LNCAP (cell line): ENCODE data around the gene FTCDNL1.

ENCODE experiments used
- CTCF ChIP-seq: fragments of 450-650 bp; IDR thresholded peaks from 2 replicates; pipeline ENCODE4 v1.5.1; 2017; ENCODE audit warnings: mild to moderate bottlenecking

The FTCDNL1 gene

GRCh38 chr2:199739413-199740110, 111.4 kb downstream of the FTCDNL1 start:
- peak; percentile 83 for TF ChIP-seq CTCF

DNA sequence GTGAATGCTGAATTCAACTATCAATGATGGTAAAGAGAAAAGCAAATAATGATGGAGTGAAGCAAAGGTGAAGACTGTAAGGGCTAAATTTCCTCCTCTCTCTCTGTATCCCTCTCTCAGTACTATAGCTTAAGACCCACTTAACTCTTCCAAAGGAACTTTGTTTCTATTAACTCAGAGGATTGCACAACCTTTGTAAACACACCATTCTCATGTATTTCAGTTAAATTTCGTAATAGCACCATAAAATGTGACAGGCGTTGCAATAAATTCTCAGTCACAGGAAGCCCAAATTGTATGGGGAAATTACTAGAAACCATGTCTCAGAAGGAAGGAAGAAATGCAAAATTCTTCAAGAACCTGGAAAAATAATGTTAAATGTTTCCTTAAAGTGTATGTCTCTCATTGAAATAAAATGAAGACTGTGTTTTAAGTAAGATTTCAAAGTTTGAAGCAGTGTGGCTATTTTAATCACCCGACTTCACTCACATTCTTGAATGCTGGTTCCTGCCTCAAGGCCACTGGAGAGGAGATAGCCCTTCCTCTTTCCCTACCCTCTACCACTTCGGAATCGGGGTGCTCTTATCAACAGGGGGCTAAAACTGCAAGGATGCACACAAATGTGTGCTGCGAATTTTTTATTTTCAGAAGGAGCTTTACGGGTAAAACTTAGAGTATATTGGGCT, 112.1 kb downstream of the FTCDNL1 start:
- no peak for TF ChIP-seq CTCF

DNA sequence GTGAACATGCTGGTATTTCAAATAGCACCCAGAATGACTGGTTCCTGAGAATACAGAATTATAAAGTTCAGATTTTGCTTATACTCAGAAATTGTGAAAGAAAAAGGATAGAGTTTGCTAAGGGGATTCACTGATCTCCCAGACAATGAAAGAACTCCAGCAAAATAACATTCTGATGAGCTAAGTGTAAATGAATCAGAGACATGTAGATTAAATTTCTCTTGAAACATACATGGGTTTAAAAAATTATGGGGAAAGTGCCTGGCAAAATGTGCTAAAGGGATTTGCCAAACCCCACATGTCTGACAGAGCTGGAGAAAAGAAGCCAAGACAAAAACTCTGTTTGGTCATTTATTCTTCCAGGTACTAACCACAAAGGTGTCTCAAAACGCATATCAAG, 116.3 kb downstream of the FTCDNL1 start:
- no peak for TF ChIP-seq CTCF

DNA sequence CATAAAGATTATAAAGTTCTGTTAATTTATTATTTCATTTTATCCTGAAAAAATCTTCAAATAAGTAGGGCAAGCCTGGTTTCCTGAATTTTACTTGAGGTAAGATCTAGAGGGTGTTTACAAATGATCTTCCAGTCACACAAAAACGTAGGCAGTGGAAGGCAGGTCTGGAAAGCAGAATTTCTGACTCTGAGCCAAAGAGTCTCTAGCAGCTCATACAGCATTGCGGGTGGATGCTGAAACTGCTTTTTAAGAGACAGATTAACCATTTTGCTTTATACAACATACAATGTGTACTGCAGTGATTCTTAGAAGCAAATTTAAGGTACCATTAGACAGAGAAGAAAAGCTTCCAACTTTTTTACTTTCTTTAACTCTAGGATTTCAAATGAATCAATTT, 117.0 kb downstream of the FTCDNL1 start:
- no peak for TF ChIP-seq CTCF

DNA sequence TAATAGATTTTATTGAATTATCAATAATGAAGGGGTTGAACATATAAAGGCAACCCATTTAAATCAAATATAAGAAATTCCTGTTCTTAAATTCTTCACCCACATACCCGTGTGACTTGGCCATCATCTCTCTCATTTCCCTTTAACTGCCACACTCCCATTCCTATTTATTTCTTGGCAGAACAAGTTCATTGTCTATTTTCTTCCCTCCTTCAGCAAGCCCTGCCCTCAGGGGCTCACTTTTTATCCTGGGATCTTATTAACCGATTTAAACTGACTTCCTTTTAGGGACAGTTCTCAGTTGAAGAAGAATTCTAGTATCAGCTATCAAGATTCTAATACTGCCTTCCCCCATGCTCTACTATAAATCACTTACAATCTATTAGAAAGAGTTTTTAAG, 123.2 kb downstream of the FTCDNL1 start:
- TF ChIP-seq CTCF: no peak

- TF ChIP-seq CTCF: no peak
Observed at GRCh38 chr2:199727306-199727705, 123.7 kb downstream of the FTCDNL1 start.

DNA sequence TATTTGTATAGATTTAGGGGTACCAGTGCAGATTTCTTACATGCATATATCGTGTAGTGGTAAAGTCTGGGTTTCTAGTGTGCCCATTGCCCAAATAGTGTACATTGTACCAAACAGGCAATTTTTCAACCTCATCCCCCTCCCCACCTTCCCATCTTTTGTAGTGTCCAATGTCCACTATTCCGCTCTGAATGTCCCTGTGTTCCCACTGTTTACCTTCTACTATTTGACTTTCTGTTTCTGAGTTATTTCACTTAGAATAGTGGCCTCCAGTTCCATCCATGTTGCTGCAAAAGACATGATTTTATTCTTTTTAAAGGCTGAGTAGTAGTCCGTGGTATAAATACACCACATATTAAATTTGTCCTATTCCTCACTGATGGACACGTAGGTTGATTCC, 132.9 kb downstream of the FTCDNL1 start:
- no peak for TF ChIP-seq CTCF
